ENCODE measurements around the gene BPIFA2. TPM values are rescaled to one million over a fixed set of nuclear protein-coding genes. Genes with fewer than 3 reads are reported as not detected.

The BPIFA2 gene
- total RNA-seq, 1 donor: not detected

GRCh38 chr20:33130568-33131061, 37.3 kb upstream of the BPIFA2 start:
- H3K9me3 ChIP-seq (ENCODE audit: low read depth, low read length): no peaks in the 10 kb centered on the region
- no peak overlapping the region for H3K4me2 ChIP-seq (ENCODE audit: insufficient read depth, low read length)
- no peaks in the 10 kb centered on the region for H4K20me1 ChIP-seq (ENCODE audit: insufficient read depth, low read length)
- H3K27ac ChIP-seq (ENCODE audit: low read depth, low read length): no peak overlapping the region
- H3K79me2 ChIP-seq (ENCODE audit: insufficient read depth, low read length): no peaks in the 10 kb centered on the region
- no peak overlapping the region for H3K4me3 ChIP-seq (ENCODE audit: insufficient read depth, low read length)
- H3K36me3 ChIP-seq (ENCODE audit: insufficient read depth, low read length): no peaks in the 10 kb centered on the region
- H3K27me3 ChIP-seq (ENCODE audit: insufficient read depth, low read length): peaks cover 2% of the 10 kb centered on the region
- TF ChIP-seq CTCF (IDR thresholded peaks at IDR 0.05; ENCODE audit: extremely low read depth, low read depth, low read length): no peak
- no peaks in the 10 kb centered on the region for H3K4me1 ChIP-seq (ENCODE audit: insufficient read depth, low read length)
- no peak for DNase-seq (ENCODE audit: insufficient read length, low spot score, missing footprints)
- H2AFZ ChIP-seq (ENCODE audit: low read length): no peak overlapping the region

GRCh38 chr20:33131949-33132473, 35.9 kb upstream of the BPIFA2 start:
- H3K27me3 ChIP-seq (ENCODE audit: insufficient read depth, low read length): no peaks in the 10 kb centered on the region
- no peaks in the 10 kb centered on the region for H4K20me1 ChIP-seq (ENCODE audit: insufficient read depth, low read length)
- H3K4me2 ChIP-seq (ENCODE audit: insufficient read depth, low read length): no peak overlapping the region
- H3K9me3 ChIP-seq (ENCODE audit: low read depth, low read length): no peaks in the 10 kb centered on the region
- no peak overlapping the region for H3K4me3 ChIP-seq (ENCODE audit: insufficient read depth, low read length)
- H3K4me1 ChIP-seq (ENCODE audit: insufficient read depth, low read length): no peaks in the 10 kb centered on the region
- no peak overlapping the region for H3K27ac ChIP-seq (ENCODE audit: low read depth, low read length)
- TF ChIP-seq CTCF (IDR thresholded peaks at IDR 0.05; ENCODE audit: extremely low read depth, low read depth, low read length): no peak
- DNase-seq (ENCODE audit: insufficient read length, low spot score, missing footprints): no peak
- H2AFZ ChIP-seq (ENCODE audit: low read length): no peak overlapping the region
- H3K79me2 ChIP-seq (ENCODE audit: insufficient read depth, low read length): no peaks in the 10 kb centered on the region
- no peaks in the 10 kb centered on the region for H3K36me3 ChIP-seq (ENCODE audit: insufficient read depth, low read length)

DNA sequence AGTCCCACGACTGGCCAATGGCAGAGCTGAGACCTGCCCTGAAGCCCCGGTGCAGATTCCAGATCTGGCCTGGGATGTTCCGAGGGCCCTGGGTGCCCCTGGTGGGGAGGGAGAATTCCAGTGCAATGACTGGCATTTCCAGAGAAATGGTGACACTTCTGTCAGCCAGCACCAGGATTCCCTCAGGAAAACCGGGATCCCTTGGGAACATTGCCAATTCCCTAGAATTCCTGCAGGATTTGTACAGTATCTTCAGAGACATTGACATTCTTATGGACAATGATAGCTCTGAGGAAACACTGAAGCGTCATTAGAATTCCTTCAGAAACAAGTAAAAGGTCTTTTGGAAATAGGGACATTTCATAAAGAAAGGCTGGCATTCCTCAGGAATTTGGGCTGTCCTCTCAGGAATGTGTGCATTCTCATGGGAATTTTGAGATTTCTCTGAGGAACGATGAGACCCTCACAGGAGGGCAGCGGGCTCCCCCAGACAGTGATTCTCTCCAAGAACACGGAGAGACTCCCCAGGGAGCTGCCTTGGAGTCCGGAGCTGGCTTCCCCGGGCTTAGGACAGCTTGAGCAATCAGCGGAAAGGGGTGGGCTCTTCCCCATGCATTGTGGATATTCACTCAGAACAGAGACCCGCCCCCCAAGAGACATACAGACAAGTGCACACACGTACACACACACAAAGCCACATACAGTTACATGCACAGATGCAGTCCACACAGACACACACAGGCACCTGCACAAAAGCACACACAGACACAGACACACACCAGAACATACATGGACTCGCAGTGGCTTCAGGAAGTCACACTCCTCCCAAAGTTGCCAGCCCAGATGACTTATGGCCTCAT, 35.2 kb upstream of the BPIFA2 start:
- no peak overlapping the region for H2AFZ ChIP-seq (ENCODE audit: low read length)
- no peaks in the 10 kb centered on the region for H4K20me1 ChIP-seq (ENCODE audit: insufficient read depth, low read length)
- no peaks in the 10 kb centered on the region for H3K36me3 ChIP-seq (ENCODE audit: insufficient read depth, low read length)
- no peaks in the 10 kb centered on the region for H3K9me3 ChIP-seq (ENCODE audit: low read depth, low read length)
- H3K4me2 ChIP-seq (ENCODE audit: insufficient read depth, low read length): no peak overlapping the region
- H3K27me3 ChIP-seq (ENCODE audit: insufficient read depth, low read length): no peaks in the 10 kb centered on the region
- no peaks in the 10 kb centered on the region for H3K79me2 ChIP-seq (ENCODE audit: insufficient read depth, low read length)
- TF ChIP-seq CTCF (IDR thresholded peaks at IDR 0.05; ENCODE audit: extremely low read depth, low read depth, low read length): no peak
- no peaks in the 10 kb centered on the region for H3K4me1 ChIP-seq (ENCODE audit: insufficient read depth, low read length)
- no peak for DNase-seq (ENCODE audit: insufficient read length, low spot score, missing footprints)
- H3K4me3 ChIP-seq (ENCODE audit: insufficient read depth, low read length): no peak overlapping the region
- H3K27ac ChIP-seq (ENCODE audit: low read depth, low read length): no peak overlapping the region

DNA sequence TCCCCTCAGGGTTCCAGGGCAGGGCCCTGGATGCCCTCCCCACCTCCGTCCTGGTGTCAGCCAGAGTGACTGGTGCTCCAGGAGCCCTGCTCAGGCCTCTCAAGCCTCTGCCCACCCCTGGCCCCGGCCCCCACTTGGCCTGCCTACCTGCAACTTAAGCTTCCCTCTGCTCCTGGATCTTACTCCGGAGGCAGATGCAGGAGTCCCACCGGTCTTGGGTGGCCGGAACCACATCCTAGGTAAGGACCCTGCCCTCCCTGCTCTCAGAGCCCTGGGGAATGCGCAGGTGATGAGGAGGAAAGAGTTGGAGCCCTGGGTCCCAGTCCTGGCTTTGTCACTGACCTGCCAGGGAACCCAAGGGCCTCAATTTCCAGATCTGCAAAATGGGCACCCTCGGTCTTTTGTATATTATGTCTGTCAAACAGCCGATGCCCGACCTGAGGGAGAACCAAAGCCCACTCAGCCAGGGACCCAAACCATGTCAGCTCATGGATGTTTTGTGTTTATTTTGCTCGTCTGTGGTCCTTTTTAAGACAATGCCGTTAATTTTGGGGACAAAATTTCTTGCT, 34.5 kb upstream of the BPIFA2 start:
- H3K27ac ChIP-seq (ENCODE audit: low read depth, low read length): no peak overlapping the region
- H3K27me3 ChIP-seq (ENCODE audit: insufficient read depth, low read length): no peaks in the 10 kb centered on the region
- no peaks in the 10 kb centered on the region for H3K36me3 ChIP-seq (ENCODE audit: insufficient read depth, low read length)
- H3K79me2 ChIP-seq (ENCODE audit: insufficient read depth, low read length): no peaks in the 10 kb centered on the region
- no peaks in the 10 kb centered on the region for H3K9me3 ChIP-seq (ENCODE audit: low read depth, low read length)
- no peak for TF ChIP-seq CTCF (IDR thresholded peaks at IDR 0.05; ENCODE audit: extremely low read depth, low read depth, low read length)
- no peaks in the 10 kb centered on the region for H4K20me1 ChIP-seq (ENCODE audit: insufficient read depth, low read length)
- no peak overlapping the region for H3K4me3 ChIP-seq (ENCODE audit: insufficient read depth, low read length)
- H2AFZ ChIP-seq (ENCODE audit: low read length): no peak overlapping the region
- no peak overlapping the region for H3K4me2 ChIP-seq (ENCODE audit: insufficient read depth, low read length)
- H3K4me1 ChIP-seq (ENCODE audit: insufficient read depth, low read length): no peaks in the 10 kb centered on the region
- no peak for DNase-seq (ENCODE audit: insufficient read length, low spot score, missing footprints)
